Measurements from ENCODE around the gene AMH. TPM values are rescaled to one million over a fixed set of nuclear protein-coding genes. Genes with fewer than 3 reads are reported as not detected.

The AMH gene
- total RNA-seq, 1 donor from 2014 or later, result 3.6 TPM

DNA sequence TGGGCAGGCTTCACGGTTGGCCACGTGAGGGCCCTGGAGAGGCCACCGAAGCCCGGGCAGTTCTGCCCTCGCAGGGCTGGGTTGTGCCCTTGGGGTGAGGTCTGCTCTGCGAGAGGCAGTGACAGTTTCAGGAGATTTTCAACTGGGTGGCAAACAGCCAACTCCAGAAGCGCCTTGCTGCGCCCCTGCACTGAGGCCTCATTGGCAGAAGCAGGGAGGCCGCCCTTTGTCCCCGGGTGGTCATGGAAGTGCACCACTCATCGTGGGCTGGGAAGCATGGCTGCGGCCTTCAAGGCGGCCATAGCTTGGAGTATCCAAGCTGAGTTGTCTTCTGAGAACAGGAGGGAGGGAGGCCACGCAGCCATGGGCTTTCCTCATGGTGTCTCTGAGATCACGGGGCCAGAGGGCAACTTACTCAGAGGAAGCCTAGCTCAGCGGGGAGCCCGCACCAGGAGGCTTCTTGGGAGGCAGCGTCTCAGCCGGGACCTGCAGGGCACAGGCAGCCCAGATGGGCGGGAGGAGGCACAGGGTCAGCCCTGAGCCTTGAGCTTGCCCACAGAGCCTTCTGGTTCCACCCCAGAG is 27.8 kb upstream of the AMH start:
- intact Hi-C loops (cut with micrococcal nuclease), result no loop called here

DNA sequence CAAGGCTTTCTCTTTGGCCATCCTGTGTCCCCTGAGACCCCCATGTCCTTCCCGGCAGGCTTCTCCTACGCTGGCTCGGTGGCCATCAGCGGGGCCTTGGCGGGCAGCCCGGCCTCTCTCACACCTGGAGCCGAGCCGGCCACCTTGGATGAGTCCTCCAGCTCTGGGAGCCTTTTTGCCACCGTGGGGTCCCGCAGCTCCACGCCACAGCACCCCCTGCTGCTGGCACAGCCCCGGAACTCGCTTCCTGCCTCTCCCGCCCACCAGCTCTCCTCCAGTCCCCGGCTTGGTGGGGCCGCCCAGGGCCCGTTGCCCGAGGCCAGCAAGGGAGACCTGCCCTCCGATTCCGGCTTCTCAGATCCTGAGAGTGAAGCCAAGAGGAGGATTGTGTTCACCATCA is 27.2 kb upstream of the AMH start:
- intact Hi-C loops (cut with micrococcal nuclease), result no loop called here

- intact Hi-C loops (cut with micrococcal nuclease), result no loop called here
These were observed 25.7 kb upstream of the AMH start for GRCh38 chr19:2223391-2223790.

DNA sequence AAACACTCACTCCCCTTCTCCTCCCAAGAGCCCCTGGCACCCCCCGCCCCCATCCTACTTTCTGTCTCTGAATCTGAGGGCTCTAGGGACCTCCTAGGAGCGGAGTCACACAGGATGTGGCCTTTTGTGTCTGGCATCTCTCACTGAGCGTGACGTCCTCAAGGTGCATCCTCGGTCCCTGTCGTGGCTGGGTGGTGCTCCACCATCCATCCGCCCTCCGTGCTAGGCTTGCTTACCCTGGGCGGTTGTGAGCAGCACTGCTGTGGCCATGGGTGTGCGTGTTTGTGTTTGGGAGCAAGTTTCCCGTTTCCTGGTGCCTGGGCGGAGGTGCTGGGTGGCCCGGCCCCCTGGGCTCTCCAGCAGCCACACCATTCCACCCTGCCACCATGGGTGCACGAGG is 25.2 kb upstream of the AMH start:
- intact Hi-C loops (cut with micrococcal nuclease), result no loop called here

- intact Hi-C loops (cut with micrococcal nuclease), result no loop called here
These were observed 24.3 kb upstream of the AMH start for GRCh38 chr19:2224754-2225349.

- intact Hi-C loops (cut with micrococcal nuclease), result no loop called here
These were observed 23.6 kb upstream of the AMH start for GRCh38 chr19:2225415-2226050.

DNA sequence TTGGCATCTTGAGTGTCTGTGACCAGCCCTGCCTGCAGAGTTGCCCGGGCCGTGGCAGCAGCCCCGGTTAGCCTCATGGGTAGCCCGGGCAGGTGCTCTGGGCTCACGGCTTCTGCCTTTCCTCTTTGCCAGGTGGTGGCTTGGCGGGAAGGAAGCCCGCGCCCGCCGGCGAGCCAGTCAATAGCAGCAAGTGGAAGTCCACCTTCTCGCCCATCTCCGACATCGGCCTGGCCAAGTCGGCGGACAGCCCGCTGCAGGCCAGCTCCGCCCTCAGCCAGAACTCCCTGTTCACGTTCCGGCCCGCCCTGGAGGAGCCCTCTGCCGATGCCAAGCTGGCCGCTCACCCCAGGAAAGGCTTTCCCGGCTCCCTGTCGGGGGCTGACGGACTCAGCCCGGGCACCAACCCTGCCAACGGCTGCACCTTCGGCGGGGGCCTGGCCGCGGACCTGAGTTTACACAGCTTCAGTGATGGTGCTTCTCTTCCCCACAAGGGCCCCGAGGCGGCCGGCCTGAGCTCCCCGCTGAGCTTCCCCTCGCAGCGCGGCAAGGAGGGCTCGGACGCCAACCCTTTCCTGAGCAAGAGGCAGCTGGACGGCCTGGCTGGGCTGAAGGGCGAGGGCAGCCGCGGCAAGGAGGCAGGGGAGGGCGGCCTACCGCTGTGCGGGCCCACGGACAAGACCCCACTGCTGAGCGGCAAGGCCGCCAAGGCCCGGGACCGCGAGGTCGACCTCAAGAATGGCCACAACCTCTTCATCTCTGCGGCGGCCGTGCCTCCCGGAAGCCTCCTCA is 22.9 kb upstream of the AMH start:
- intact Hi-C loops (cut with micrococcal nuclease), result no loop called here

DNA sequence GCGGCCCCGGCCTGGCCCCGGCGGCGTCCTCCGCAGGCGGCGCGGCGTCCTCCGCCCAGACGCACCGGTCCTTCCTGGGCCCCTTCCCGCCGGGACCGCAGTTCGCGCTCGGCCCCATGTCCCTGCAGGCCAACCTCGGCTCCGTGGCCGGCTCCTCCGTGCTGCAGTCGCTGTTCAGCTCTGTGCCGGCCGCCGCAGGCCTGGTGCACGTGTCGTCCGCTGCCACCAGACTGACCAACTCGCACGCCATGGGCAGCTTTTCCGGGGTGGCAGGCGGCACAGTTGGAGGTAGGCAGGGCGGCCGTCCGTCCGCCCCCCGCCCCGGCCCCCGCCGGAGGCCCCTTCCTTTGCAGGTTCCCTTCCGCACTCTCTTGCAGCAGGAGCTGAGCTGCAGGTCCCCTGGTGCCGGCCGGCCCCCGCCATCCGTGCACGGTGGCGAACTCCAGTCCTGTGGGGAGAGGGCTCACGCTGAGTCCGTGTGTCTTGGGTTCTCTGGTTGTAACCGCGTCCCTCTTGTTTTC is 22.2 kb upstream of the AMH start:
- intact Hi-C loops (cut with micrococcal nuclease), result no loop called here

- intact Hi-C loops (cut with micrococcal nuclease), result no loop called here
These were observed 21.5 kb upstream of the AMH start for GRCh38 chr19:2227415-2228156.

DNA sequence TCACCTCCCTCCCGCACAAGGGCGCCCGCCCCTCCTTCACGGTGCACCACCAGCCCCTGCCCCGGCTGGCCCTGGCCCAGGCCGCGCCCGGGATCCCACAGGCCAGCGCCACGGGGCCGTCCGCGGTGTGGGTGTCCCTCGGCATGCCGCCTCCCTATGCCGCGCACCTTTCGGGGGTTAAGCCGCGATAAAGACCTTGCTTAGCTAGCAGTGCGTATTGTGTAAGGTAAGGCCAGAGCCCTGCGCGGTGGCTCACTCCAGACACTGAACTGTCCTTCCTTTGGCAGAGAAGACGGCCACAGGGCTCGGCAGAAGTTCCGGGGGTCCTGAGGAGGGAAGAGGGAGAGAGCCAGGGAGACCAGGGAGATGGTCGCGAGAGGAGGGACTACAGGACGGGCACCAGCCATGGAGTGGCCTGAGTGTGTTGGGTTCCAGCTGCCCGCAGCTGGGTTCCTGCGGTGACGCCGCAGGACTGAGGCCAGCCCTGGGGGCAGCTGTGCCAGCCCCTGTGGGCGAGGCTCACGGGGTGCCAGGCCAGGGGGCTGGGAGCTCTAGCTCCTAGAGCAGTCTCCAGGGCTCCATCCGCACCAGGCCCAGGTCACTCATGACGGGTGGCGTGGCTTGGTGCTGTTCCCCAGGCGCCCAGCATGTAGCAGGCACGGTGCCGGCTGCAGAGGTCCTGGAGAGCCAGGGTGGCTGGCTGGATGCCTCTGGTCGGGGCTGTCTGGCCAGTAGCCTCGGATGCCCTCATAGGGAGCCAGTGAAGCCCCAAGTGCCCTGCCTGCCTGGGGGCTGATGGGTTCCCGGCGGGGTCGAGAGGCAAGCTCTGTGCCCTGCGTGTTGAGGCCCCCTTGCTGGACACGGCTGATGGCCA is 20.7 kb upstream of the AMH start:
- intact Hi-C loops (cut with micrococcal nuclease), result no loop called here

- intact Hi-C loops (cut with micrococcal nuclease), result no loop called here
These were observed 19.8 kb upstream of the AMH start for GRCh38 chr19:2229103-2230032.

- intact Hi-C loops (cut with micrococcal nuclease), result no loop called here
These were observed 19.0 kb upstream of the AMH start for GRCh38 chr19:2230033-2230531.

DNA sequence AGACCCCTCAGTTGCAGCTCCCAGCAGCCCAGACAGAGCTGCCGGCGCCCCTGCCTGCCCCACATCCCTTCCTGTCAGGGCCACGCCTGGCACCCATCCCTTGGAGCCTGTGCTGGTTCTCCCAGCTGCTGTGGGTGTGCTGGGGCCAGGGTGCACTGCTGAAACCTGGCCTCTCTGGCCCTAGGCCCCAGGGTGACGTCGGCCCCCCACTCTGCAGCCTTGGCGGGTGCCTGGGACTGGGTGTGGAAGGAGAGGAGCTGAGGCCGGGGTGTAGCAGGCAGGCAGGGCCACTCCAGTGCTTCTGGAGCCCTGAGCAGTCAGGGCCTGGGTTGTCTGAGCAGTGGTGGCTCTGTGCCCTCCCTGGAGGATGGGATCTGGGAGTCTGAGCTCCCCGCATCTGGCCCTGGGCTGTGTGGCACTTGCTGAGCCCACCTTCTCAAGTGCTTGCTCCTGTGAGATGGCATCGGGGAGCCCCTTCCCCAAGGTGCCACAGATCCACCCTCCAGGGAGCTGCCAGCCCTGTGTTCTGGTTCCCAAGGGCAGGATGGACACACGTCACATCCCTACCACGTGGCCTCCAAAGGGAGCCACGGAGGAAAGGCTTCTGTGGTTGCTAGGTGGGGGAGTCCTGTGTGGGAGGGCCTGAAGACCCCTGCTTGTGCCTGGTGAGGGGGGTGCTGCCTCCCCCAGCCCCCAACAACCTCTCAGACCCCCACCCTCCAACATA is 18.2 kb upstream of the AMH start:
- intact Hi-C loops (cut with micrococcal nuclease), result no loop called here

GRCh38 chr19:2231621-2232221 is 17.4 kb upstream of the AMH start:
- intact Hi-C loops (cut with micrococcal nuclease), result no loop called here

DNA sequence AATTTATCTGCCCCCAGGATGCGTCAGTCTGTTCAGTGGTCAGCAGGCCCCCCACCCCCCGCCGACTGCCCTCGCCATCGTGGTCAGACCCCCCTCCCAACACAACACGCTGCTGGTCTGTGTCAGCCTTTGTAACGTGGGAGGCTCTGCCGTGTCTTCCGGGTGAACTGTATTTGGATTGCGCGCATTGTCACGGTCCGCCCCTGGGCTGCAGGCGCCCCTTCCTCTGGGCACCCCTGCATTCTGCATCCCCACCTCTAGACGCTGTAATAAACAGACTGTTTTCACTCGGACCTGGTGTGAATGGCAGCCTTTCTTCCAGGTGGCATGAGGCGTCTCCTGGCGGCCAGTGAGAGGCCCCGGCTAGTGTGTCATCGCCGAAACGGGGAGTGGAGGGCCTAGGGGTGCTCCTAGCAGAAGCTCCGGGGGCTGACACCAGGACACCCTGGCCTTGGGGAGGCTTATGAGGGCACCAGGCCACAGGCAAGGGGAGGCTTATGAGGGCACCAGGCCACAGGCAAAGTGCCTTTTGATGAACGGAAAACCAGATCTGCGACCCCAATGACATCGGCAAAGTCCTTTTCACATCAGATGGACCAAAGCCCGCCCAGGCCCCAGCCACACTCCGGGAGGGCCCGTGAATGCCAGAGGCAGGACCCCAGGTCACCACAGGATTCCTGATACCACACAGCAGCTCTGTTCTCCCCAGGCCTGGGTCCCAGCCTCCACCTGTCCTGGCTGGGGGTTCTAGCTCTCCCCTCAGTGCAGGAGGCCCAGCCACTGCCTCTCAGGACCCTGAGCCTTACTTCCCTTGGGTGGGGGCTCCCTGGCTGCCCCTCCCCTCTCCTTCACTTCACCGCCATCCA is 16.6 kb upstream of the AMH start:
- intact Hi-C loops (cut with micrococcal nuclease), result no loop called here

- intact Hi-C loops (cut with micrococcal nuclease), result no loop called here
These were observed 15.4 kb upstream of the AMH start for GRCh38 chr19:2233601-2234280.

Measured in T-helper 1 cell treated with Interleukin-12 subunit alpha and Interleukin-12 subunit beta and Interleukin-4 antibody, amounts not matched to agents 30 ng/mL and 1 ng/mL, for 36 hours (primary cell).